H1 (cell line): ENCODE measurements around the gene BEAN1. TPM values are rescaled to one million over a fixed set of nuclear protein-coding genes. Genes with fewer than 3 reads are reported as not detected.

Experiments
- CTCF ChIA-PET: fragments of 300-600 bp; sonication (Branson Sonifier 250); formaldehyde crosslinking; loops from one replicate; lab custom pipeline; 2021; ENCODE audit not compliant: partially characterized antibody; lab: Charles Lee
- POLR2A ChIA-PET: fragments of 300-600 bp; sonication (Branson Sonifier 250); formaldehyde crosslinking; loops from one replicate; lab custom pipeline; 2021; ENCODE audit warnings: inconsistent platforms; ENCODE audit not compliant: partially characterized antibody; lab: Charles Lee
- DNase-seq, 2 experiments: peaks; one replicate each; pipeline versions ENCODE4 v3.0.0 to v3.0.0-alpha.2; 2010 to 2022; ENCODE audit warnings: low spot score in 2 of 2, low read depth in 1 of 2, mixed read lengths in 1 of 2
- FAIRE-seq: peaks from 2 replicates; lab custom pipeline; 2011; peaks lifted over from hg19 to GRCh38; lab: Jason Lieb, UNC
- H2AFZ ChIP-seq: 2 replicates; pipeline ENCODE4 v1.8.1; 2012; ENCODE audit warnings: low read length, inconsistent platforms
- H2AK5ac ChIP-seq: 2 replicates; pipeline ENCODE4 v1.6.1; 2013; ENCODE audit warnings: low read depth, low read length
- H2BK120ac ChIP-seq: replicated peaks from 2 replicates; pipeline ENCODE3; 2013; ENCODE audit warnings: low read depth, low read length, inconsistent platforms
- H2BK12ac ChIP-seq: 2 replicates; pipeline ENCODE4 v1.6.1; 2013; ENCODE audit warnings: low read depth, low read length
- H2BK15ac ChIP-seq: 2 replicates; pipeline ENCODE4 v1.6.1; 2013; ENCODE audit warnings: low read length
- H2BK20ac ChIP-seq: 2 replicates; pipeline ENCODE4 v1.6.1; 2013; ENCODE audit warnings: low read length
- H2BK5ac ChIP-seq: 2 replicates; pipeline ENCODE4 v1.6.1; 2013; ENCODE audit warnings: low read depth, low read length
- H3K14ac ChIP-seq: 2 replicates; pipeline ENCODE4 v1.6.1; 2013; ENCODE audit warnings: inconsistent platforms; ENCODE audit not compliant: insufficient read length
- H3K18ac ChIP-seq: 2 replicates; pipeline ENCODE4 v1.6.1; 2013; ENCODE audit warnings: low read length; ENCODE audit errors: extremely low read depth
- H3K23ac ChIP-seq: 2 replicates; pipeline ENCODE4 v1.6.1; 2013; ENCODE audit warnings: inconsistent platforms; ENCODE audit not compliant: insufficient read length
- H3K23me2 ChIP-seq: 2 replicates; pipeline ENCODE4 v1.6.1; 2013; ENCODE audit warnings: low read depth, low read length
- H3K27ac ChIP-seq: 2 replicates; pipeline ENCODE4 v1.6.1; 2011; ENCODE audit warnings: low read depth, low read length, inconsistent platforms
- H3K27me3 ChIP-seq, 4 experiments: replicated peaks in 1 of 4; 1 replicate in 1 of 4; 2 replicates in 3 of 4; pipeline versions ENCODE4 v1.6.1 to v1.8.1; 2011 to 2013; ENCODE audit warnings: low read length in 3 of 4, mild to moderate bottlenecking in 3 of 4, inconsistent platforms in 2 of 4, mixed read lengths in 2 of 4, moderate library complexity in 1 of 4; ENCODE audit not compliant: control insufficient read depth in 3 of 4, insufficient read depth in 3 of 4; ENCODE audit errors: extremely low read depth in 1 of 4
- H3K36me3 ChIP-seq, 4 experiments: 2 replicates each; pipeline versions ENCODE4 v1.6.1 to v1.8.1; 2011 to 2013; ENCODE audit warnings: mild to moderate bottlenecking in 4 of 4, low read length in 3 of 4, moderate library complexity in 2 of 4, control low read depth in 1 of 4, inconsistent platforms in 1 of 4; ENCODE audit not compliant: insufficient read depth in 4 of 4, control insufficient read depth in 2 of 4
- H3K4ac ChIP-seq: replicated peaks from 2 replicates; pipeline ENCODE3; 2013; ENCODE audit warnings: low read length, low read depth, mixed read lengths, inconsistent platforms; ENCODE audit not compliant: insufficient read length
- H3K4me1 ChIP-seq, 4 experiments: replicated peaks in 1 of 4; 1 replicate in 1 of 4; 2 replicates in 3 of 4; pipeline versions ENCODE4 v1.6.1 to v1.8.1; 2011 to 2013; ENCODE audit warnings: low read length in 3 of 4, inconsistent platforms in 2 of 4, mixed read lengths in 1 of 4; ENCODE audit not compliant: insufficient read depth in 4 of 4, control insufficient read depth in 3 of 4
- H3K4me2 ChIP-seq, 2 experiments: 2 replicates each; pipeline versions ENCODE4 v1.6.1 to v1.8.1; 2011 to 2013; ENCODE audit warnings: low read depth in 2 of 2, low read length in 2 of 2, control low read depth in 1 of 2, inconsistent platforms in 1 of 2, mild to moderate bottlenecking in 1 of 2; ENCODE audit not compliant: insufficient read depth in 1 of 2
- H3K4me3 ChIP-seq, 4 experiments: fragments of 200-600, 300-600 bp in 1 of 4; sonication (generic), shearing (Covaris generic), sonication (Bioruptor Twin) in 1 of 4; 2 replicates each; pipeline versions ENCODE4 v1.5.1 to v1.8.1; 2011 to 2016; ENCODE audit warnings: low read length in 4 of 4, low read depth in 3 of 4, control low read depth in 2 of 4, inconsistent platforms in 2 of 4, mild to moderate bottlenecking in 2 of 4, mixed read lengths in 1 of 4, moderate library complexity in 1 of 4; ENCODE audit not compliant: insufficient read depth in 2 of 4; ENCODE audit errors: extremely low read depth in 1 of 4
- H3K56ac ChIP-seq: replicated peaks from 2 replicates; pipeline ENCODE3; 2013; ENCODE audit warnings: low read depth, mild to moderate bottlenecking, mixed read lengths, low read length, inconsistent platforms; ENCODE audit not compliant: insufficient read length
- H3K79me1 ChIP-seq: 2 replicates; pipeline ENCODE4 v1.6.1; 2013; ENCODE audit warnings: low read depth, low read length, control low read depth
- H3K79me2 ChIP-seq, 2 experiments: 2 replicates each; pipeline versions ENCODE4 v1.6.1 to v1.8.1; 2012 to 2013; ENCODE audit warnings: low read length in 2 of 2, mild to moderate bottlenecking in 2 of 2, inconsistent platforms in 1 of 2; ENCODE audit not compliant: insufficient read depth in 2 of 2, control insufficient read depth in 1 of 2
- H3K9ac ChIP-seq, 4 experiments: replicated peaks in 1 of 4; 1 replicate in 1 of 4; 2 replicates in 3 of 4; pipeline versions ENCODE4 v1.6.1 to v1.8.1; 2011 to 2013; ENCODE audit warnings: low read depth in 3 of 4, low read length in 3 of 4, control low read depth in 2 of 4, mild to moderate bottlenecking in 2 of 4, moderate library complexity in 2 of 4, inconsistent platforms in 1 of 4; ENCODE audit errors: extremely low read depth in 1 of 4
- H3K9me3 ChIP-seq, 2 experiments: 2 replicates each; pipeline versions ENCODE4 v1.6.1 to v1.8.1; 2012 to 2013; ENCODE audit warnings: mild to moderate bottlenecking in 2 of 2, moderate library complexity in 2 of 2, control low read depth in 1 of 2, inconsistent platforms in 1 of 2, low read depth in 1 of 2, low read length in 1 of 2, mixed read lengths in 1 of 2; ENCODE audit not compliant: insufficient read depth in 2 of 2
- H4K20me1 ChIP-seq, 2 experiments: replicated peaks in 1 of 2; 2 replicates each; pipeline versions ENCODE3 to v1.8.1; 2011 to 2013; ENCODE audit warnings: inconsistent platforms in 2 of 2, low read length in 2 of 2, mild to moderate bottlenecking in 1 of 2; ENCODE audit not compliant: insufficient read depth in 2 of 2, control insufficient read depth in 1 of 2
- H4K5ac ChIP-seq: 2 replicates; pipeline ENCODE4 v1.6.1; 2013; ENCODE audit warnings: low read length, low read depth, mixed read lengths, inconsistent platforms; ENCODE audit not compliant: insufficient read length
- H4K8ac ChIP-seq: 2 replicates; pipeline ENCODE4 v1.8.0; 2013; ENCODE audit warnings: mild to moderate bottlenecking, moderate library complexity, low read length, inconsistent platforms; ENCODE audit not compliant: insufficient read depth; ENCODE audit errors: extremely low read depth
- H4K91ac ChIP-seq: replicated peaks from 2 replicates; pipeline ENCODE3; 2013; ENCODE audit warnings: low read length, mixed read lengths, inconsistent platforms; ENCODE audit not compliant: insufficient read length
- E2F6 ChIP-seq: IDR thresholded peaks from 2 replicates; pipeline ENCODE4 v1.6.1; 2012; ENCODE audit warnings: inconsistent platforms
- JUN ChIP-seq: IDR thresholded peaks from 2 replicates; pipeline ENCODE4 v1.6.1; 2011; ENCODE audit warnings: low read depth, mild to moderate bottlenecking, improper control_type of control experiment, low read length
- RAD21 ChIP-seq, 2 experiments: IDR thresholded peaks in 1 of 2; conservative IDR thresholded peaks in 1 of 2; 2 replicates each; pipeline ENCODE4 v1.6.1; 2011; ENCODE audit warnings: low read depth in 2 of 2, low read length in 2 of 2, improper control_type of control experiment in 1 of 2, inconsistent platforms in 1 of 2, mild to moderate bottlenecking in 1 of 2, moderate library complexity in 1 of 2
- WGBS, 2 experiments: shearing (Covaris generic) in 1 of 2; methylation state at CpG; one replicate each; pipeline versions ENCODE4 v1.1.6 to v1.1.7; 2013 to 2015; ENCODE audit warnings: low lambda C conversion rate in 2 of 2, mixed read lengths in 2 of 2, inconsistent platforms in 1 of 2, low coverage in 1 of 2, missing lambda C conversion rate in 1 of 2; ENCODE audit not compliant: insufficient replicate concordance in 2 of 2, insufficient coverage in 1 of 2, insufficient read length in 1 of 2; ENCODE audit errors: extremely low coverage in 1 of 2, missing lambda C conversion rate in 1 of 2; 5-methylcytosine and 5-hydroxymethylcytosine counted together
- polyA plus RNA-seq, 7 experiments: library from polyadenylated mRNA; depleted of rRNA in 3 of 7; stranded (reverse) in 5 of 7; unstranded in 2 of 7; fragments of >200 nt in 5 of 7; fragments of 200-250 nt in 2 of 7; gene quantifications; 1 replicate in 5 of 7; 2 replicates in 1 of 7; 4 replicates in 1 of 7; pipeline versions ENCODE4 v1.2.1 to v1.2.3, GENCODE V29; 2011 to 2013; ENCODE audit warnings: missing spikeins in 2 of 7, mixed read lengths in 2 of 7
- total RNA-seq: library from RNA; stranded (reverse); fragmentation: NEBNext Ultra II Directional; extraction: Animal tissue kit (Norgen Biotek cat#: 25700); gene quantifications from 2 replicates; pipeline ENCODE4 v1.2.1, GENCODE V29; 2021
- TF ChIP-seq, protein P1 (sequence below), 3 experiments: IDR thresholded peaks; 1 replicate in 2 of 3; 2 replicates in 1 of 3; pipeline versions ENCODE4 v1.5.1 to v1.6.1; 2011; ENCODE audit warnings: low read length in 3 of 3, mild to moderate bottlenecking in 3 of 3, inconsistent platforms in 2 of 3, low read depth in 1 of 3, moderate library complexity in 1 of 3; ENCODE audit not compliant: insufficient read depth in 1 of 3; ENCODE audit errors: control extremely low read depth in 1 of 3

Gene BEAN1
- total and polyA plus RNA-seq, 2 of the 8 experiments (the other 6 are each of a cell fraction or from before 2014, with no cell fraction given): 0.08 TPM; not detected in 1

DNA sequence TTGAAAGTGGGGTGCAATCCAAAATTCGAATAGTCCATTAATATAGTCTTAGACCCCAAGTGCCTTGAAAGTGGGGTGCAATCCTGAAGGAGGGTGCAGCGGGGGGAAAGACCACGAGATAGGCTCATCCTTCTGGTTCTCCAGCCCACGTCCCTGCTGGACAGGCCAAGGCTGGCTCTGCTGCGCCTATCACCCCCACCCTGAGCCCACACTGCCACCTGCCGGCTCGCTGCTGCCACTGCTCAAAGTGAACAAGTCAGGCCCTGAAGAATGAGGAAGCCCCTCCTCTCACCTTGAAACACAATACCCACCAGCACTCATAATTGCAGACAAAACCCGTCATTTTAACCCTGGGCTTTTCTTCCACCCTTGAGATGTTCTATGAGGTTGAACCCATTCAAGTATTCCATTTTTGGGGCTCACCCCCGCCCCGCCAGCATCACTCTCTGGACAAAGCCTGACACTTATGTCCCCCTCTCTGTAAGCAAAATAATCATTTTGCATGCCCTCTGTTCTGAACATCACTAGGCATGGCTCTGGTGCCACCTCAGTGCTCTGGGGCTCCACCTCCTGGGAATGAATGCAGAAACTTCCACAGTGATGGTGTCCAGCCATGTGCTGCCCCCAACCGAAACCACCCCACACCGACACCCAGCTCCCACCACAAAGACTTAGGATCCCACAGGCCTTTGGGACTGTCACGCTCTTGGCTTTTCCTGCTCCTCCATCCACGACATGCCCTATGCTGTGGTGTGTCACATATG lies 56.8 kb downstream of the BEAN1 start:
- FAIRE-seq: peak; percentile 32
- WGBS, 2 experiments: 40% methylated on average over 14 of the region's 14 CpGs; no CpG with 5 or more reads in 1 of the 2 experiments

More for the DNA sequence above, 56.8 kb downstream of the BEAN1 start:
- Histone ChIP-seq H2BK5ac (no peak overlapping the region; the same call in 1 of the 2 replicates), H3K4ac (no peak overlapping the region), H3K27ac (no peak overlapping the region), H3K14ac (no peak overlapping the region), H3K79me2 (no peaks in the 10 kb centered on the region), H3K23ac (no peak overlapping the region), H2BK12ac (peak overlapping the region; percentile 18; the same call in 1 of the 2 replicates), H4K20me1 (no peaks in the 10 kb centered on the region), H3K18ac (no peak overlapping the region), H3K9ac (no peak overlapping the region), H3K4me2 (no peak overlapping the region), H3K79me1 (no peaks in the 10 kb centered on the region), H4K91ac (no peak overlapping the region), H2AFZ (no peak overlapping the region), H3K23me2 (no peaks in the 10 kb centered on the region; the same call in 1 of the 2 replicates), H3K36me3 (no peaks in the 10 kb centered on the region; a peak in 1 of 8 replicates), H3K4me1 (peaks cover 0 to 5% (median 2%) of the 10 kb centered on the region in 4 experiments; a peak in 4 of 7 replicates), H2BK120ac (peak overlapping the region; percentile 26), H4K5ac (no peak overlapping the region), H3K4me3 (no peak overlapping the region), H2BK20ac (no peak overlapping the region), H3K9me3 (no peaks in the 10 kb centered on the region), H2BK15ac (0 out of 2 replicates have a peak overlapping the region, but pooled peaks have one; percentile 61), H3K27me3 (no peaks in the 10 kb centered on the region), H2AK5ac (no peak overlapping the region), H3K56ac (no peak overlapping the region), H4K8ac (no peak overlapping the region)
- ChIA-PET CTCF (interaction anchor here (0.6 to 15.3 kb wide), 22 partner anchors 9 to 370 kb away, joined by 3 to 226 read pairs (median 4); no protein-coding TSS in a partner anchor), POLR2A (no interaction called here)
- peak; percentile 69 to 95 for DNase-seq
- TF ChIP-seq JUN (no peak), RAD21 (IDR thresholded peaks at IDR 0.05 in 1 of 2, conservative IDR thresholded peaks at IDR 0.05 in 1 of 2; ENCODE audit: low read depth in 2 of 2, low read length in 2 of 2) (peak; percentile 95 to 97), E2F6 (0 out of 2 replicates have a peak, but pooled peaks have one; percentile 12)
- TF ChIP-seq, protein P1, sequence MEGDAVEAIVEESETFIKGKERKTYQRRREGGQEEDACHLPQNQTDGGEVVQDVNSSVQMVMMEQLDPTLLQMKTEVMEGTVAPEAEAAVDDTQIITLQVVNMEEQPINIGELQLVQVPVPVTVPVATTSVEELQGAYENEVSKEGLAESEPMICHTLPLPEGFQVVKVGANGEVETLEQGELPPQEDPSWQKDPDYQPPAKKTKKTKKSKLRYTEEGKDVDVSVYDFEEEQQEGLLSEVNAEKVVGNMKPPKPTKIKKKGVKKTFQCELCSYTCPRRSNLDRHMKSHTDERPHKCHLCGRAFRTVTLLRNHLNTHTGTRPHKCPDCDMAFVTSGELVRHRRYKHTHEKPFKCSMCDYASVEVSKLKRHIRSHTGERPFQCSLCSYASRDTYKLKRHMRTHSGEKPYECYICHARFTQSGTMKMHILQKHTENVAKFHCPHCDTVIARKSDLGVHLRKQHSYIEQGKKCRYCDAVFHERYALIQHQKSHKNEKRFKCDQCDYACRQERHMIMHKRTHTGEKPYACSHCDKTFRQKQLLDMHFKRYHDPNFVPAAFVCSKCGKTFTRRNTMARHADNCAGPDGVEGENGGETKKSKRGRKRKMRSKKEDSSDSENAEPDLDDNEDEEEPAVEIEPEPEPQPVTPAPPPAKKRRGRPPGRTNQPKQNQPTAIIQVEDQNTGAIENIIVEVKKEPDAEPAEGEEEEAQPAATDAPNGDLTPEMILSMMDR (IDR thresholded peaks at IDR 0.05; ENCODE audit: control extremely low read depth in 1 of 3, insufficient read depth in 1 of 3, low read depth in 1 of 3, low read length in 3 of 3): peak; percentile 97 to 99 (median 99)
